ENCODE data around the gene RPS25.
"Not testable (repeated sequence)": the region's sequence is repeated elsewhere in the genome, so short reads cannot be mapped to it uniquely, and the experiment has no call there.

Gene RPS25

GRCh38 chr11:119044708-119045107 lies 26.6 kb upstream of the RPS25 start:
- Histone ChIP-seq H3K9me2 (replicated peaks; ENCODE audit: insufficient read depth, low read length) (no peaks in the 10 kb centered on the region), H3K4me1 (ENCODE audit: low read length) (peaks cover 15% of the 10 kb centered on the region), H3K36me3 (replicated peaks; ENCODE audit: insufficient read depth, low read length) (0 out of 2 replicates have a peak, but pooled peaks cover 11% of the 10 kb centered on the region), H3K4me2 (ENCODE audit: low read depth, low read length) (no peak overlapping the region), H3K9ac (ENCODE audit: low read length) (no peak overlapping the region), H3K9me3 (replicated peaks; ENCODE audit: insufficient read depth, low read length) (no peaks in the 10 kb centered on the region), H3K4me3 (ENCODE audit: low read length) (no peak overlapping the region), H4K20me1 (ENCODE audit: insufficient read depth, low read length) (no peaks in the 10 kb centered on the region), H3K79me2 (ENCODE audit: low read length) (peaks cover 4% of the 10 kb centered on the region; the same call in 1 of the 2 replicates), H3K27ac (ENCODE audit: low read length) (no peak overlapping the region), H3K27me3 (replicated peaks; ENCODE audit: insufficient read depth, low read length) (no peaks in the 10 kb centered on the region), H2AFZ (ENCODE audit: low read length) (no peak overlapping the region), H3F3A (ENCODE audit: insufficient read depth, low read length) (peaks cover 21% of the 10 kb centered on the region)
- DNase-seq = no peak
- no peak for TF ChIP-seq EZH2 (optimal IDR thresholded peaks at IDR 0.05; ENCODE audit: low read depth, low read length)
- TF ChIP-seq, protein P1, sequence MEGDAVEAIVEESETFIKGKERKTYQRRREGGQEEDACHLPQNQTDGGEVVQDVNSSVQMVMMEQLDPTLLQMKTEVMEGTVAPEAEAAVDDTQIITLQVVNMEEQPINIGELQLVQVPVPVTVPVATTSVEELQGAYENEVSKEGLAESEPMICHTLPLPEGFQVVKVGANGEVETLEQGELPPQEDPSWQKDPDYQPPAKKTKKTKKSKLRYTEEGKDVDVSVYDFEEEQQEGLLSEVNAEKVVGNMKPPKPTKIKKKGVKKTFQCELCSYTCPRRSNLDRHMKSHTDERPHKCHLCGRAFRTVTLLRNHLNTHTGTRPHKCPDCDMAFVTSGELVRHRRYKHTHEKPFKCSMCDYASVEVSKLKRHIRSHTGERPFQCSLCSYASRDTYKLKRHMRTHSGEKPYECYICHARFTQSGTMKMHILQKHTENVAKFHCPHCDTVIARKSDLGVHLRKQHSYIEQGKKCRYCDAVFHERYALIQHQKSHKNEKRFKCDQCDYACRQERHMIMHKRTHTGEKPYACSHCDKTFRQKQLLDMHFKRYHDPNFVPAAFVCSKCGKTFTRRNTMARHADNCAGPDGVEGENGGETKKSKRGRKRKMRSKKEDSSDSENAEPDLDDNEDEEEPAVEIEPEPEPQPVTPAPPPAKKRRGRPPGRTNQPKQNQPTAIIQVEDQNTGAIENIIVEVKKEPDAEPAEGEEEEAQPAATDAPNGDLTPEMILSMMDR (IDR thresholded peaks at IDR 0.05; ENCODE audit: low read length) = no peak
- no peak for TF ChIP-seq EZH2phosphoT487 (IDR thresholded peaks at IDR 0.05; ENCODE audit: low read length)

DNA sequence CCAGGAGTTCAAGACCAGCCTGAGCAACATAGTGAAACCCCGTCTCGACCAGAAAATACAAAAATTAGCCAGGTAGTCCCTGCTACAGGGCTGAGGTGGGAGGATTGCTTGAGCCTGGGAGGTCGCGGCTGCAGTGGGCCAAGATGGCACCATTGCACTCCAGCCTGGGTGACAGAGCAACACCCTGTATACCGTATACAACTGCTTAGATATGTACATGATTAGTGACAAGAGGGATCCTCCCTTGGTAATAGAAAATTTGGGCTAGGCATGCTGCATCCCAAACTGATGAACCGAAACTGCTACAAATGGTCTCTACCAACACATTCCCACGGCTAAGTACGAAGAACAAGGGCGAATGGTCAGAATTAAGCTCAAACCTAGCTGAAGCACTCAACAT lies 24.8 kb upstream of the RPS25 start:
- H3K4me2 ChIP-seq (ENCODE audit: low read depth, low read length) = no peak overlapping the region
- DNase-seq = no peak
- H3K4me3 ChIP-seq (ENCODE audit: low read length) = no peak overlapping the region
- H3K79me2 ChIP-seq (ENCODE audit: low read length) = no peaks in the 10 kb centered on the region
- H3K9me3 ChIP-seq (replicated peaks; ENCODE audit: insufficient read depth, low read length) = no peaks in the 10 kb centered on the region
- no peak overlapping the region for H3K27ac ChIP-seq (ENCODE audit: low read length)
- H3K9me2 ChIP-seq (replicated peaks; ENCODE audit: insufficient read depth, low read length) = no peaks in the 10 kb centered on the region
- H3K4me1 ChIP-seq (ENCODE audit: low read length) = peaks cover 15% of the 10 kb centered on the region
- no peak overlapping the region for H2AFZ ChIP-seq (ENCODE audit: low read length)
- TF ChIP-seq, protein P1 (IDR thresholded peaks at IDR 0.05; ENCODE audit: low read length) = no peak
- TF ChIP-seq EZH2 (optimal IDR thresholded peaks at IDR 0.05; ENCODE audit: low read depth, low read length) (no peak), EZH2phosphoT487 (IDR thresholded peaks at IDR 0.05; ENCODE audit: low read length) (no peak)
- H3K36me3 ChIP-seq (replicated peaks; ENCODE audit: insufficient read depth, low read length) = 0 out of 2 replicates have a peak, but pooled peaks cover 6% of the 10 kb centered on the region
- H3K9ac ChIP-seq (ENCODE audit: low read length) = no peak overlapping the region
- H3F3A ChIP-seq (ENCODE audit: insufficient read depth, low read length) = peaks cover 21% of the 10 kb centered on the region
- no peaks in the 10 kb centered on the region for H4K20me1 ChIP-seq (ENCODE audit: insufficient read depth, low read length)
- no peaks in the 10 kb centered on the region for H3K27me3 ChIP-seq (replicated peaks; ENCODE audit: insufficient read depth, low read length)

- no peaks in the 10 kb centered on the region for H4K20me1 ChIP-seq (ENCODE audit: insufficient read depth, low read length)
- H2AFZ ChIP-seq (ENCODE audit: low read length) = 0 out of 2 replicates have a peak overlapping the region, but pooled peaks have one; percentile 56
- no peaks in the 10 kb centered on the region for H3K27me3 ChIP-seq (replicated peaks; ENCODE audit: insufficient read depth, low read length)
- peak overlapping the region; percentile 41; the same call in 1 of the 2 replicates for H3K4me2 ChIP-seq (ENCODE audit: low read depth, low read length)
- peak overlapping the region; percentile 32; the same call in 1 of the 2 replicates for H3K27ac ChIP-seq (ENCODE audit: low read length)
- H3K79me2 ChIP-seq (ENCODE audit: low read length) = no peaks in the 10 kb centered on the region
- no peaks in the 10 kb centered on the region for H3K9me2 ChIP-seq (replicated peaks; ENCODE audit: insufficient read depth, low read length)
- no peak overlapping the region for H3K4me3 ChIP-seq (ENCODE audit: low read length)
- no peaks in the 10 kb centered on the region for H3K36me3 ChIP-seq (replicated peaks; ENCODE audit: insufficient read depth, low read length)
- TF ChIP-seq, protein P1 (IDR thresholded peaks at IDR 0.05; ENCODE audit: low read length) = no peak
- TF ChIP-seq EZH2phosphoT487 (IDR thresholded peaks at IDR 0.05; ENCODE audit: low read length) = no peak
- no peak for TF ChIP-seq EZH2 (optimal IDR thresholded peaks at IDR 0.05; ENCODE audit: low read depth, low read length)
- H3K9ac ChIP-seq (ENCODE audit: low read length) = no peak overlapping the region
- H3K4me1 ChIP-seq (ENCODE audit: low read length) = peaks cover 15% of the 10 kb centered on the region
- H3K9me3 ChIP-seq (replicated peaks; ENCODE audit: insufficient read depth, low read length) = no peaks in the 10 kb centered on the region
- H3F3A ChIP-seq (ENCODE audit: insufficient read depth, low read length) = peaks cover 21% of the 10 kb centered on the region
- DNase-seq = peak; percentile 70
Measured at GRCh38 chr11:119041821-119042514, 23.8 kb upstream of the RPS25 start.

DNA sequence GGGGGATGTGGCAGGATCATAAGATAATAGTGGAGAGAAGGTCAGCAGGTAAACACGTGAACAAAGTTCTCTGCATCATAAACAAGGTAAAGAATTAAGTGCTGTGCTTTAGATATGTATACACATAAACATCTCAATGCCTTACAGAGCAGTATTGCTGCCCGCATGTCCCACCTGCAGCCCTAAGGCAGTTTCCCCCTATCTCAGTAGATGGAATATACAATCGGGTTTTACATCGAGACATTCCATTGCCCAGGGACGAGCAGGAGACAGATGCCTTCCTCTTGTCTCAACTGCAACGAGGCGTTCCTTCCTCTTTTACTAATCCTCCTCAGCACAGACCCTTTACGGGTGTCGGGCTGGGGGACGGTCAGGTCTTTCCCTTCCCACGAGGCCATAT lies 21.3 kb upstream of the RPS25 start:
- not testable (repeated sequence) for H3K9me2 ChIP-seq (replicated peaks; ENCODE audit: insufficient read depth, low read length); H3K4me2 ChIP-seq (ENCODE audit: low read depth, low read length); DNase-seq; H2AFZ ChIP-seq (ENCODE audit: low read length); H3K36me3 ChIP-seq (replicated peaks; ENCODE audit: insufficient read depth, low read length); H3K79me2 ChIP-seq (ENCODE audit: low read length); H3K9me3 ChIP-seq (replicated peaks; ENCODE audit: insufficient read depth, low read length); H3K27ac ChIP-seq (ENCODE audit: low read length); H4K20me1 ChIP-seq (ENCODE audit: insufficient read depth, low read length); H3K27me3 ChIP-seq (replicated peaks; ENCODE audit: insufficient read depth, low read length); H3K4me3 ChIP-seq (ENCODE audit: low read length); H3K9ac ChIP-seq (ENCODE audit: low read length)
- peaks cover 21% of the 10 kb centered on the region for H3F3A ChIP-seq (ENCODE audit: insufficient read depth, low read length)
- H3K4me1 ChIP-seq (ENCODE audit: low read length) = peaks cover 15% of the 10 kb centered on the region
